Stimulated activated CD4-positive, alpha-beta T cell treated with anti-CD3 and anti-CD28 coated beads, Interleukin-4, amount 100 ng/mL, for 4 hours (primary cell): ENCODE results near the gene PDE11A.

ENCODE experiments used
- DNase-seq, 2 experiments: peaks; one replicate each; pipeline ENCODE4 v3.0.0-alpha.2; 2020

The PDE11A gene

DNA sequence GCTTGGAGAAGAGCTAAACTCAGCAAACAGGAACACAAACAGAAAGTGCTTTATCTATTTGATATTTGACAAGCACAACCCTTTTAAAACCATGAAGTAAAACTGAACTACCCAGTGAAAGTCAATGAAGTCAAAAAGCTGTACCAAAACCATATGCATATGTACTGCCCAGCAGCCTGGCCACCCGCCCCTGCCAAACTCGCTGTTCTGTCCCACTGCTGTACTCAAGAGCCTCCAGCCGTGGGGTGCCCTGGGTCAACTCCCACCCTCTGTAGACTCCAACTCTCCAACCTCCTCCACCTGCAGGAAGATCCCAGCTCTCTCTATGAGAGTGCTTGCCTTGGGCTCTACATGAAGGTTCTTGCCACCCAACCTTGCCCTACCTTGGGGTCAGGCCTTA, 411.8 kb downstream of the PDE11A start:
- no peak for DNase-seq

- no peak for DNase-seq
Observed at GRCh38 chr2:177658309-177658708, 414.3 kb downstream of the PDE11A start.

DNA sequence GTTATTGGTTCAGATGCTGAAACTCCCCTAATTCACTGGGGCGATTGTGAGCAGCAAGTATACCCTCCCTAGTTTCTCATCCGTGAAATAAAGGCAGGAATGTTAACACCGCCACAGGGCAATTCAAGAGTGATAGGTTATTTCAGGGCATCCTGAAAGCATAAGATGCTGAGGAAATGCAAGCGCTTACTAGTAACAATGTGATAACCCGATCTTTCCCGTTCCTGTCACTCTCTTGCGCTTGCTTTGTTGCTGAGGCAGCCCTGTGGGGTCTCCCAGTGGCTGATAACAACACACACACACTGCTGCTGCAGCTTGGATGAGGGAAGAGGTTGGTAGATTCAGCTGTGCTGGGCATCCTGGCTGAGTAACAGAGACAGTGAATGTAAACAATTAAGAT, 420.7 kb downstream of the PDE11A start:
- no peak for DNase-seq

- no peak for DNase-seq
Observed at GRCh38 chr2:177649568-177650518, 422.7 kb downstream of the PDE11A start.

DNA sequence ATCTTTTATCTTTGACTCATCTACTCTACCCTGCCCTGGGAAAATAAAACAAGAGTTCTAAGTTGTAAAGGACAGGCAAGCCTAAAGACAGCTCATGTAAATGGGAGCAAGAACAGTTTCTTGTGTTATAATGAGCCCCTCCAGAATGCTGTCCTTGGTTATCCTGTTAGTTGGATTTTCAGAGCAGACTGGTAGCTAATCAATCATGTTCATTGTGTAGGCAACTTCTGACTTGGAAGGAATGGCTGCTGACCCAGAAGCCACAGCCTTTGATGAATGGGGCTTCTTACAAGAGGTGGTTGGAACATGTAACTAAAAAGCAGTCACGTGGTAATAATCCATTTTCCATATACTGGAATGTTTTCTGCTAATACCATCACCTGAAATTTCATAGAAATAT, 425.8 kb downstream of the PDE11A start:
- DNase-seq: no peak

DNA sequence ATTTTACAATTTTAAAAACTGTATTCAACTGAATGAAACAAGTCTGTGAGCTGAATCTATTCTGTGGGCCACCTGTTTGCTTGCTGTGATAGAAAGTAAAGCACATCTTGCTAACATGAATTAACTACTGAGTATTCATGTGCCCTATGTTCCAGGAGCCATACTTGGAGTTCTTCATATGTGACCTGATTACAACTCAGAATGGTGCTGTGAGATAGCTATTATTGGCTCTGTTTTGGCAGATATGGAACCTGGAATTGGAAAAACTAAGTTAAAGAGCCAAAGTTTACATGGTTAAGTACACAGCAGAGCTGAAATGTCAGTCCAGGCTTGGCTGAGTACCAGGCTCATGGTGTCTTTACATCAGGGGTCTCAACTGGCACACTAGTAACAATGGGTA, 426.3 kb downstream of the PDE11A start:
- DNase-seq: no peak

DNA sequence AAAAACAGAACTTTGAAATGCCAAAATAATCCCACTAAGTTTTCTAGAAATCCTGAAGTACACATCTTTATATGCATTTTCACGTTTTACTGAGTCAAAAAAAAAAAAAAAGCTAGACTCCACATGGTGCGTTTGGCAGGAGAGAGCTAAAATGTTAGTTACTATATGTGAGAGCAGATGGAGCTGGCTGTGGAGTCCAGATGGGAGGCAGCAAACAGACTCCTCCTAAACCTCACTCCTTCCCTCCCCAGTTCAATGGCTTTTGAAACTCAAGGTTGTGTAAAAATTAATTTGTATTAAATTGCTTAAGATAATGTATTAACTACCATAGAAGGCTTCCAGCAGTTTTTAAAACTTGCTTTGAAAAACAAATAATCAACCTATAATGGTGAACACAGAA, 431.2 kb downstream of the PDE11A start:
- no peak for DNase-seq

DNA sequence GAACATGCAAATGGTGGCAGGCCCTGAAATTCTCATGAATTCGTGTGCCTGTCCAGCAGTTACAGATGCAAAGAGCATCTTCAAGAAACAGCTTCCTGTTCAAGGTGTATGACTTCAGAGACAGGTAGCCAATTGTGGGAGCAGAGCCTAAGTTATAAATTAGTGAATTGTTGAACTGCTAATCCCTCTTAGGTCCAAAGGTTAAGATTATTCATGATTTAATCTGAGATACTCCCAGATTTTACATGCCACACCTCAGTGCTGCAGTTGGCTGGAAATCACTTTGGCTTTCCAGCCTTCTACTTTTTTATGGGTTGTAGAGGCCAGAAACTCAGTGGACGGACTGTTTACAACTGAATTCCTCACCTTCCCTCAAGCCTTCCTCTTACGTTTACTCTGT, 432.2 kb downstream of the PDE11A start:
- DNase-seq: no peak

GRCh38 chr2:177639262-177639914, 433.2 kb downstream of the PDE11A start:
- no peak for DNase-seq

DNA sequence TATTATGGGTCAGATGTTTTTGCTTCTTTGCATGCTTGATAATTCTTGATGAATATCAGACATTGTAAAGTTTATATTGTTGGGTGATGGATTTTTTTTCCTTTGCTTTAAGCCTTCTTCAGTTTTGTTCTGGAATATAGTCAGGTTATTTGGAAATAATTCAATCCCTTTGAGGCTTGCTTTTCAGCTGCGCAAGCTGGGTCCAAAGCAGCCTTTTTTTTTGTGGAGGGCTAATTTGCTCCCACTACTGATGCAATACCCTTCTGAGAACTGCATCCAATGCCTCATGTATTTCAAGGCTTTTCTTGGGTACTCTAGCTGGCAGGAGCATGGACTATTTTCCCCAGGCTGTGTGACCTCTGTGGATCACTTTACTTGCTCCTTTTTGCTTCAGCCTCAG, 434.1 kb downstream of the PDE11A start:
- no peak for DNase-seq

DNA sequence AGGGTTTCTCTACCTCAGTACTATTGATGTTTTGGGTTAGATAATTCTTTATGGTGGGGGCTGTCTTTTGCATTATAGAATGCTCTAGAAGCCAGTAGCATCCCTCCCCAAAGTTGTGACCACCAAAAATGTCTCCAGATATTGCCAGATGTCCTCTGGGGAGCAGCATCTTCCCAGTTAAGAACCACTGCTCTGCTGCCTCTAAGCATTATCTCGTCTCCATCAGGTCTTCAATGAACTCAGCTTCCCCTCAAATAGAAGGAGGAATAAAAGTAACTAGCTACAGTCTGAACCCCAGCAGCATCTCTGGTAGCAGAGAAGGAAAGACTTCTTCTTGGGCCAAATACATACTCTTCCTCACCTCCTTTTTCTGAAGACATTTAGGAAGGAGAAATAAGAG, 435.9 kb downstream of the PDE11A start:
- DNase-seq: no peak

- no peak for DNase-seq
Observed at GRCh38 chr2:177635696-177636095, 436.9 kb downstream of the PDE11A start.

DNA sequence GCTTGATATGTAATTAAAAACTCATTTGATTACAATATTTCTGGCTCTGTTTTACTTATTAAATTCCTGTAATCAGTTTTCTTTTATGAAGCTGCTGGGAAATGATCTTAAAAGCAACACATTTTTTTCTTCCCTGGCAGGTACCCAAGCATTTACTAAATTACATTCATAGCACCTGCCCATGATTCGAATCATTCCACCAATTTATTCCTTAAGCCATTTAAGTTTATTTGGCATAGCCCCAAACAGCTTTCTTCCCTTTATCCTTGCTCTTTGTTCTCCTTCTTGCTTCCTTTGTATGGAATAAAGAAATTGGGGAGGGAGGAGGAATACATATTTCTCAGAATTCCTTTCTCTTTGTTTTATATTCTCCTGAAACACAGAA, 438.7 kb downstream of the PDE11A start:
- no peak for DNase-seq

- DNase-seq: no peak
Observed at GRCh38 chr2:177633111-177633510, 439.5 kb downstream of the PDE11A start.

GRCh38 chr2:177631680-177632079, 440.9 kb downstream of the PDE11A start:
- no peak for DNase-seq

DNA sequence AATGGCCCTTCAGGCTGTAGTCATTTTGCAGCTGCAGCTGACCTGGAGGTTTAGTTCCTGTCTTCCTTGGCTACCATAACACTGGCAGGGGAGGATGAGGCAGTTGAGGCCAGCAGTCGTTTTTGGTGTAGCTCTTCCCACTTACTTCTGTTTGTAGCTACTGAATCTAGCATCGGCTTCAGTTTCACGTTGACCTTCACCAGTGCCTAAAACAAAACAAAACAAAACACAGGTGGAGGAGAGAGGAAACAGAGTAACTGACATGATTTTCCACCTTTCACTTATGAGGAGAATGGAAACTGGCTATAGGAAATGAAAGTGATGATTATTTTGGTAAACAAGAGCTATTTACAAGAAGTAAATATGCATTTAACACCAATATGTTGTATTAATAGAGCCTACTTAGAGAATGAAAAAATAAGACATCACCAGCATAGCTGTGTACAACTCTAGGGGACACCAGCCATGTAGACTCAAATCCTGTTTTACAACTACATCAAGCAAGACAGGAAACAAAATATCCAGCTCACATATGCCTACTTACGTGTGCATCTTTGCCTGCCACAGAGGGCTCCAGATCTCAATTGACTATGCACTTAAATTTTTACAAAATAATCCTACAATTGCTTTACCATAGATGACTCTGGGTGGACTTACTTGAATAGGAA, 443.1 kb downstream of the PDE11A start:
- no peak for DNase-seq

- no peak for DNase-seq
Observed at GRCh38 chr2:177628831-177629230, 443.7 kb downstream of the PDE11A start.

DNA sequence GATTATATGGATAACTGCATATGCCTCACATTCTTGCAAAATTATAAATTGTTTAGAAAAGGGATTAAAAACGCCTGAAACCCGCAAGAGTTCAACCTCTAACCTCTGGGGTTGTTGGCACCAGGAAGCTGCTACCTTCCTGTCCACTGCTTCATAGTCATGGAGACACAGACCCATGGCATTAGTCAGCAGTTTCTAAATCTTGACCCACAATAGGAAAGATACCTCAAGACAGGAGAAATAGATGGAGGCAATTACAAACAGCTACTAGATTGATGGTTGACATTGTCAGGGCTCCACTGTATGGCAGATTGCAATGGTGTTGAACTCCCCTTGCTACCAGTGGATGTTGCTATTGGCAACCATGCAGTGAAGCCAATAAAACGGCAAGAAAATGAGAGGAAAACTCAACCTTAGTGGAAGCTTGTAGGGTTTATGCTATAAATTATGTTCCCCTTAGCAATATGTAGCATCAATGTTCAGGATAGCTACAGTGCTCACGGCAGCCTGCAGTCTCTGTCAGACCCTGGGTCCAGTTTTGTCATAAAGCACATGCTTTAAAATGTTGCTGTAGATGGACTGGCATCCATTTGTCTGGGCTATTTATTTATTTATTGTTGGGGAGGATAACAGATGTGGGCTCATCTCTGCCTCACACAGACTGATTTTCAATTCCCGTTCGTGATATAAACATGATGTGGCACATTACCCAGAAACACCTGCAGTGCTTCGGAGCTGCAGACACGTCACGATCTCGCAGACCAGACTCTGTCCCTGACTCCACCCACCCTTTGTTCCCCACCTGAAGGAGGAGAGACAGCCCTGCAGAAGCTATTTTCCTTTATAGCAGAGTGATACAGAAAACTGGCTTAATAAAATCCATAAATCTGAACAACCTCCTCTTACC, 446.6 kb downstream of the PDE11A start:
- no peak for DNase-seq

- DNase-seq: no peak
Observed at GRCh38 chr2:177622521-177622920, 450.1 kb downstream of the PDE11A start.

DNA sequence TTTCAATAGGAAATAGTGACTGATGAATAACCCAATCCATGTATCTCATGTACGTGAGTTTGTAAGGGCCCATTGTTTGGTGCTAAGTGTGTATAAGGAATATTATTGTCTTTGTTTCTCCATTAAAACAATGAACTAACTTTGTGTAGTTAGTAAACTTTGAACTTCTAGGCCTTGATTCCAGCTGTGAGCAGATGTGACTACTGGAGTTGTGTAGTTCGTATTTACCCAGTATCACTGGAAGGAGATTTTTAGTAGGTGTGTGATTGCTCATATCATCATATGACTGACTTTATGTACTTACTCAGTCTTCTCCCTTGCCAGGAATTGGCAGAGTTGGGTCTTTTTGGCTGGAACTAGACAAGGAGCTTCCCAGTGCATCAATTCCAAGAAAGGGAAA, 452.6 kb downstream of the PDE11A start:
- no peak for DNase-seq

DNA sequence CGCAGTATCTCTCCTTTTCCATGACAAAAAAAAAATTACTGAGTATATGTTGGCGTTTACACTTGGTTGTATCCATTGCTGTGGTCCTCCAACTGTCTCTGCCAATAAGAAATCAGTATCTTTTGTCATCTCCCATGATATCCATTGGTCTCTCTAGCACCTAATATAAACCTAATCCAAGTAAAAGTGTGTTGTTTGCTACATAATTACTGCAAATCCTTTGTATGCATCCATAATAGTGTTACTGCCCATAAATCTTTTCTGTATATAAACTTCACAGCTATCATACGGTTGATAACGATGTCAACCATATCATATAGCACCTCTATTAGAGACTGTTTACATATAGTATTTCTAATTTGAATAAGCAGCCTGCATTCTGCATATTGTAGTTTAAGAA, 453.1 kb downstream of the PDE11A start:
- DNase-seq: no peak
